ENCODE data around the gene GIMAP8.
"Not testable (repeated sequence)": the region's sequence is repeated elsewhere in the genome, so short reads cannot be mapped to it uniquely, and the experiment has no call there.

GIMAP8 gene

DNA sequence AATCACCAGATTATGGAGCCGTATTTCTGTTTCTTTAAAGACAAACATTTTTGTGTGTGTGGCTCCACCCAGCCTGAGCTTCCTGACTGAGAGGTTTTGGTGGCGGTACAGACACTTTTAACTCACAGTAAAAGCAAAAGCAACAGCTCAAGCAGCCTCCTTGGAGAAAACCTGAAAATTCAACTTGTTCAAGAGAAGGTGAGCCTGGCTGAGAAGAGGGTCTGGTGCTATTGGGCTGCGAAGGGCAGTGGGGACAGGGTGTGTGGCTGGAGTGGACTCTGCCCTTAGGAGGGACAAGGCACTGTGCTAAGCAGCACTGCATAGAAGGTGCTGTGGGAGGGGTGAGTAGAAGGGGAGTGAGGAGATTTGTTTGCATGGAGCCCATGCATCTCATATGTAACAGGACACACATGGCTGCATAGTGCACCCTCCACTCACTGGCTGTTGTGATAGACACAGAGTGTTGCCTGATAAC lies 64.4 kb downstream of the GIMAP8 start, which contains the start of gene GIMAP7:
TSS of gene GIMAP7 (plus strand) at position 125 of the 475 bp plus-strand sequence. CDS start 5,103 bp downstream, outside the sequence.
- DNase-seq (ENCODE audit: low read depth in 2 of 2) = peak in 1 of 2 donors; percentile 29

DNA sequence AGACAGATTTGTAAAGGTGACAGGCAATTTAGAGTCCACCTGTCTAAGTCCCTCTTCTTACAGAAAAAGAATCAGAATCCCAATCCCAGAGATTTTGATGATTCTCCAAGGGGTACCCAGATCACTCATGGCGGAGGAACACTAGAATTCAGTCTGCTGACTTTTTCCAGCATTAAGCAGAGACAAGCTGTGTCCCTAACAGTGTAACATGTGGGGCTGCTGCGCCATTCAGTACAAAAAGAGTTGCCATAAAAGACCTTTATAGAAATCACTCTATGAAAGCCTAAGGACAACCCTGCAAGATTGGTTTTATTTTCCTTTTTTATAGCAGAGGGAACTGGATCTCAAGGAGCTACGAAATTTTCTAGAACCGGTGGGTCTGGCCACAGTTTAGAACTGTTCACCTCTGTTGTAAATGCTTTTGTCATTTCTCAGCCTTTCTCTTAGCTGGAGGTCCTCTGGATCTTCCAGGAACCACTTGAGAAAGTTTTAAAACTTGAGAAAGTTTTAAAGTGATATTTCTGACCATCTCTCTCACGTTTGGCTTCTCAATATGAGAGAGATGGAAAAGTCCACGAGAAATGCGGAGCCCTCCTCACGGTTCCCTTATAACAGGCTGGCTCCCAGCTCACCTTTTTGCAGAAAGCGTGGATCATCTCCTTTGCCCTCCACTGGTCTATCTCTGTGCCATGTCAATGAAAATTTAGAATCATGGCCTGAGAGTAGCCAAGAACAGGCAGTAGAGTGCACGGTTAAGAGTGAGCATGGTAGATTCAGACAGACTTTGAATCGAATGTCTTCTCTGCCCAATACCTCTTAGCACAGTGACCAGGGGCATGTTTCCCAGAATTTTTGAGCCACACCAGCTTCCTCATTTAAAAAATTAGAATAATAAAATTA lies 65.1 kb downstream of the GIMAP8 start:
- no peak for DNase-seq (ENCODE audit: low read depth in 2 of 2)

DNA sequence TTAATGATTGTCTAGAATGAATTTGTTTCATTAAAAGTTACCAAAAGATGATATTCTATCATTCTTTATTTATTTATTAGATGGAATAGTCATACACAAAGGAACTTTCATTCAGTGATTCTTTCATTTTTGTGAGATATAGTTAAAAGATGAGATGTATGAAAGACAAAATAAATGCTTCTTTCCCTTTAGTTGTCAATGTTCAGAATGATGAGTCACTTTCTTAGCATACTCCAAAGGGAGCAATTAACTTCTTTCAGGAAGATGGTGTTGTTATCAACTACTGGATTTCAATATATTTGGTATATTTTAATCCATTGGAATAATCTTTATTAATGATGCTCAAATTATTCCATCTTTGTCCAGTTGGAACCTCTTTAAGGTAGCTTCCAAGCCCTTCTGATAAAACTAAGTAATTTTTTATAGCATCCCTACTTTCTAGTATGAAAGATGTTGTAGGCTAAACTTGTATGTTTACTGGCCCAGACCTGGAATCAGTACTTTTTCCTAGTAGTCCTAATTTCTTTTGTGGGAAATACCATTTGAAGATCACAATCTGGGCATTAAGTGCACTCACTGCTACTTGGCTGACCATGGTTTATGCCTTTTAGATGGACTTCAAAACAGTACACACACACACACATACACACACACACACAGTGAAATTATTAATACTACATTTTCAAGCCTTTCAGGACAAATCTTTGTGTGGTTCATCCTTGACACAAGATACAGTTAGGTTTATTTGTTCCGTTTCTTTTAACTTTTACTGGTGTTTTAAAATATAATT lies 66.7 kb downstream of the GIMAP8 start:
- no peak for DNase-seq (ENCODE audit: low read depth in 2 of 2)

DNA sequence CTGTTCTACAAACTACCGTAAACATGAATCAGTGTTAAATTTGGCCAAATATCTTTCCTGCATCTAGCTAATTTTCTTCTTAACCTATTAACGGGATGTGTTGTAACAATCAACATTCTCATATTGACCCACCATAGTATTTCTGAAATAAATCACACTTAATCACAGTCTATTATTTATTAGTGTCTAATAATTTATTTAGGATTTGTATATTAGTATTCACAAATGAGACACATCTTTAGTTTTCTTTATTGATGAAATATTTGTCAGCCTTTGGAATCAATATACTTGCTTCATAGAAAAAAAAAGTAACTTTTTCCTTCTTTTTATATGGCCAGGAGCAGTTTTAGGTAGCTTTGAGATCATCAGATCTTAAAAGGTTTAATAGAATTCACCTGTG lies 68.9 kb downstream of the GIMAP8 start:
- DNase-seq (ENCODE audit: low read depth in 2 of 2) = no peak

DNA sequence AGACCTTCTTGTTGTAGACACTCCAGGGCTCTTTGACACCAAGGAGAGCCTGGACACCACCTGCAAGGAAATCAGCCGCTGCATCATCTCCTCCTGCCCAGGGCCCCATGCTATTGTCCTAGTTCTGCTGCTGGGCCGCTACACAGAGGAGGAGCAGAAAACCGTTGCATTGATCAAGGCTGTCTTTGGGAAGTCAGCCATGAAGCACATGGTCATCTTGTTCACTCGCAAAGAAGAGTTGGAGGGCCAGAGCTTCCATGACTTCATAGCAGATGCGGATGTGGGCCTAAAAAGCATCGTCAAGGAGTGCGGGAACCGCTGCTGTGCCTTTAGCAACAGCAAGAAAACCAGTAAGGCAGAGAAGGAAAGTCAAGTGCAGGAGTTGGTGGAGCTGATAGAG lies 69.7 kb downstream of the GIMAP8 start:
- no peak for DNase-seq (ENCODE audit: low read depth in 2 of 2)

DNA sequence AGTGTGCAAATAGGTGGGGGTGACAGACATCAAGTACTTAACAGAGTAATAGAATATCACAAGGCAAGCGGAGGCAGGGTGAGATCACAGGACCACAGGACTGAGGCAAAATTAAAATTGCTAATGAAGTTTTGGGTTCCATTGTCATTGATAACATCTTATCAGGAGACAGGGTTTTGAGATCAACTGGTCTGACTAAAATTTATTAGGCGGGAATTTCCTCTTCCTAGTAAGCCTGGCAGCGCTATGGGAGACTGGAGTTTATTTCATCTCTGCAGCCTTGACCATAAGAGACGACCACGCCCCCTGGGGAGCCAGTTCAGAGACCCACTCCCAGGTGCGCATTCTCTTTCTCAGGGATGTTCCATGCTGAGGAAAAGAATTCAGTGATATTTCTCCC lies 72.5 kb downstream of the GIMAP8 start:
- not testable (repeated sequence) for DNase-seq (ENCODE audit: low read depth in 2 of 2)

DNA sequence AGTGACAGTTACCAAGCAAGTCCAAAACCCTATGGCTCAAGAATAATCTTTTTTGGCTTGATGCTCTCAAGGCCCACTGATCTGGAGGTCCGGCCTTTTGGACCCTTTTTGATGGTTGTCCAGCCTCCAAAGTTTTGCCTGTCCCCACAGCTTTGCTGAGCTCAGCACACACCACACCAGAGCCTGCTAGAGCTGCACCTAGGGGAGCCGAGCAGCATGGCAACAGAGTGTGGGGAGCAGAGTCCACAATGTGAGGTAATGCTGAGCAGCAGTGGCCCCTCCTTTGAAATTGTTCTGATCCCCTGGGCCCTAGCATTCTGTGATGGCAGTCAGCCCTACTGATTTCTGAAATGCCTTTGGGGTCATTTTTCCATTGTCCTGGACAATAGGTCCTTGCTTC lies 73.6 kb downstream of the GIMAP8 start:
- no peak for DNase-seq (ENCODE audit: low read depth in 2 of 2)

Data from stimulated activated CD8-positive, alpha-beta memory T cell treated with anti-CD3 and anti-CD28 coated beads, Interleukin-7, amount 100 ng/mL, for 1 hour (primary cell).